Lung (tissue), 12 donors: Measurements from ENCODE around the gene CNGA1. TPM values are rescaled to one million over a fixed set of nuclear protein-coding genes. Genes with fewer than 3 reads are reported as not detected.

ENCODE experiments used
- ATAC-seq: fragments of 200-7000 bp; cut with Tn5 transposase; one replicate; pipeline ENCODE4 v1.9.1; 2020; ENCODE audit warnings: moderate number of reproducible peaks; ENCODE audit not compliant: insufficient read depth, low FRiP score
- DNase-seq, 3 donors: peaks; one replicate each; pipeline ENCODE4 v3.0.0-alpha.2; 2013 to 2017
- H3K27ac ChIP-seq, 2 donors: one replicate each; pipeline ENCODE4 v1.5.1; 2013; ENCODE audit warnings: mild to moderate bottlenecking in 2 of 2, moderate library complexity in 2 of 2, control low read depth in 1 of 2, inconsistent platforms in 1 of 2, low read depth in 1 of 2, low read length in 1 of 2
- H3K27me3 ChIP-seq, 3 donors: one replicate each; pipeline ENCODE4 v1.5.1; 2013; ENCODE audit warnings: low read length in 2 of 3; ENCODE audit not compliant: control insufficient read depth in 3 of 3, insufficient read depth in 3 of 3
- H3K36me3 ChIP-seq, 4 donors: one replicate each; pipeline ENCODE4 v1.5.1; 2013; ENCODE audit warnings: low read length in 4 of 4, mild to moderate bottlenecking in 1 of 4, moderate library complexity in 1 of 4; ENCODE audit not compliant: control insufficient read depth in 4 of 4, insufficient read depth in 4 of 4
- H3K4me1 ChIP-seq, 5 donors: one replicate each; pipeline ENCODE4 v1.5.1; 2013; ENCODE audit warnings: low read length in 5 of 5, mild to moderate bottlenecking in 2 of 5, moderate library complexity in 1 of 5; ENCODE audit not compliant: control insufficient read depth in 5 of 5, insufficient read depth in 5 of 5
- H3K4me3 ChIP-seq: one replicate; pipeline ENCODE4 v1.5.1; 2013; ENCODE audit warnings: mild to moderate bottlenecking, control low read depth, moderate library complexity
- H3K9ac ChIP-seq, 2 donors: one replicate each; pipeline ENCODE4 v1.5.1; 2013; ENCODE audit warnings: low read length in 2 of 2, control low read depth in 1 of 2; ENCODE audit not compliant: insufficient read depth in 1 of 2
- H3K9me3 ChIP-seq, 4 donors: one replicate each; pipeline ENCODE4 v1.5.1; 2013; ENCODE audit warnings: low read length in 3 of 4, mild to moderate bottlenecking in 1 of 4, moderate library complexity in 1 of 4; ENCODE audit not compliant: control insufficient read depth in 4 of 4, insufficient read depth in 3 of 4
- WGBS, 2 donors: extraction: QIAGEN DNeasy Blood & Tissue Kit; methylation state at CpG; one replicate each; pipeline ENCODE4 v1.1.7; 2013; 5-methylcytosine and 5-hydroxymethylcytosine counted together
- polyA plus RNA-seq, 2 donors: library from polyadenylated mRNA; stranded (reverse); fragments of 200-250 nt; gene quantifications; one replicate each; pipeline ENCODE4 v1.2.1, GENCODE V29; 2013
- total RNA-seq, 2 donors: library from RNA; depleted of rRNA in 1 of 2; stranded (reverse); fragments of >200 nt in 1 of 2; gene quantifications; one replicate each; pipeline ENCODE4 v1.2.1, GENCODE V29; 2014 to 2021
- TF ChIP-seq, protein P1 (sequence below): IDR thresholded peaks from 2 replicates; pipeline ENCODE4 v1.5.1; 2012; ENCODE audit warnings: mild to moderate bottlenecking; ENCODE audit errors: control extremely low read depth, extremely low read depth
- donor health status: control.
- donor health status: control.
- donor health status: Bipolar disorder and iron deficiency.
- donor health status: healthy.
- donor health status: DM: yes; HTN: yes; CAD: no.

Gene CNGA1
- total and polyA plus RNA-seq, 4 donors: 0.06 to 0.48 (median 0.14) TPM

DNA sequence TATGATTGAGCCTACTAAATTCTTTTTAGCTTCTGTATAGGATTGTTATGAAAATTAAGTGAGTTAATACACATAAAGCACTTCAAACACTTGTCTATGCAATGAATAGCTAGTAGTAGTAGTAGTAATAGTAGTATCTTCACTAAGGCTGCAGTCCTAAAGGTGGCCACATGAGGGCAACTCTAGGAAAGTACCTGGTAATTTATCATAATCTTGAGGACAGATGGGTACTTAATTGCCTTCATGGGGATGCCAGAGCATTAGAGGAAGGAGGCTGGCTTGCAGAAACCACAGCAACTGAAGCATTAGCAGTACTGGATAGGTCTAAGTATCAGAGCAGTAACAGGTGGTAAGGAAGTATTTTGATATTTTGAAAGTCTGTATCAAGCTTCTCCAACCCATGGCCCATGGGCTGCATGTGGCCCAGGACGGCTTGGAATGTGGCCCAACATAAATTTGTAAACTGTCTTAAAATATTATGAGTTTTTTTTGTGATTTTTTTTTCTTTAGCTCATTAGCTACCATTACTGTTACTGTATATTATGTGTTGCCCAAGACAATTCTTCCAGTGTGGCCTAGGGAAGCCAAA, 17.4 kb upstream of the CNGA1 start:
- TF ChIP-seq, protein P1, sequence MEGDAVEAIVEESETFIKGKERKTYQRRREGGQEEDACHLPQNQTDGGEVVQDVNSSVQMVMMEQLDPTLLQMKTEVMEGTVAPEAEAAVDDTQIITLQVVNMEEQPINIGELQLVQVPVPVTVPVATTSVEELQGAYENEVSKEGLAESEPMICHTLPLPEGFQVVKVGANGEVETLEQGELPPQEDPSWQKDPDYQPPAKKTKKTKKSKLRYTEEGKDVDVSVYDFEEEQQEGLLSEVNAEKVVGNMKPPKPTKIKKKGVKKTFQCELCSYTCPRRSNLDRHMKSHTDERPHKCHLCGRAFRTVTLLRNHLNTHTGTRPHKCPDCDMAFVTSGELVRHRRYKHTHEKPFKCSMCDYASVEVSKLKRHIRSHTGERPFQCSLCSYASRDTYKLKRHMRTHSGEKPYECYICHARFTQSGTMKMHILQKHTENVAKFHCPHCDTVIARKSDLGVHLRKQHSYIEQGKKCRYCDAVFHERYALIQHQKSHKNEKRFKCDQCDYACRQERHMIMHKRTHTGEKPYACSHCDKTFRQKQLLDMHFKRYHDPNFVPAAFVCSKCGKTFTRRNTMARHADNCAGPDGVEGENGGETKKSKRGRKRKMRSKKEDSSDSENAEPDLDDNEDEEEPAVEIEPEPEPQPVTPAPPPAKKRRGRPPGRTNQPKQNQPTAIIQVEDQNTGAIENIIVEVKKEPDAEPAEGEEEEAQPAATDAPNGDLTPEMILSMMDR: no peak
- ATAC-seq (no peak), DNase-seq (no peak)
- Histone ChIP-seq H3K9ac (no peak overlapping the region), H3K27ac (no peak overlapping the region), H3K4me1 (peaks cover 0 to 9% (median 0%) of the 10 kb centered on the region in 5 donors), H3K36me3 (no peaks in the 10 kb centered on the region), H3K27me3 (no peaks in the 10 kb centered on the region), H3K9me3 (no peaks in the 10 kb centered on the region), H3K4me3 (no peak overlapping the region)
- WGBS, 2 donors: 88 to 89% methylated on average over 1 of the region's 1 CpG

- Histone ChIP-seq H3K27ac (no peak overlapping the region), H3K4me1 (peaks cover 0 to 9% (median 0%) of the 10 kb centered on the region in 5 donors), H3K9me3 (no peaks in the 10 kb centered on the region), H3K9ac (no peak overlapping the region), H3K27me3 (no peaks in the 10 kb centered on the region), H3K4me3 (no peak overlapping the region), H3K36me3 (no peaks in the 10 kb centered on the region)
- ATAC-seq (no peak), DNase-seq (no peak)
- TF ChIP-seq, protein P1: no peak
These were observed 16.9 kb upstream of the CNGA1 start for GRCh38 chr4:48033412-48033811.

DNA sequence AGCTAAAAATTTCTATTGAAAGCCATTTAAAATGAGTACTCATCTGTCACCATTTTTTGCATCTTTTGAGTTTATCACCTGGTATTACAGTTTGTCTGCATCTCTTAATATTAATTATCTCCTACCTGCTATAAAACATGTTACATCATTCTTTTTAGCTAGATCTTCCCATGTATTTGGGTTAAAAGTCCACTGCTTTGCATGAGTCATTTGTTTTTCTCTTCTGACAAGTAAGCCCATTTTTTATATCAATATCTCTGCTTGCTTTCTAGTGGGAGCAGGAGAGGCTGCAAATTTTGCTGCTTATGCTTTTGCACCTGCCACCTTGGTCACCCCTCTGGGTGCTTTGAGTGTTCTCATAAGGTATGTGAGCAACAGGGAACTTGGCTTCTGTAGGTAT, 16.2 kb upstream of the CNGA1 start:
- H3K36me3 ChIP-seq: no peaks in the 10 kb centered on the region
- DNase-seq (no peak), ATAC-seq (no peak)
- H3K4me3 ChIP-seq: no peak overlapping the region
- H3K9me3 ChIP-seq: peaks cover 0 to 2% (median 0%) of the 10 kb centered on the region in 4 donors
- TF ChIP-seq, protein P1: no peak
- H3K27ac ChIP-seq: no peak overlapping the region
- peaks cover 0 to 9% (median 0%) of the 10 kb centered on the region in 5 donors for H3K4me1 ChIP-seq
- no peaks in the 10 kb centered on the region for H3K27me3 ChIP-seq
- H3K9ac ChIP-seq: no peak overlapping the region
